Measurements from ENCODE around the gene SP1. TPM values are rescaled to one million over a fixed set of nuclear protein-coding genes. Genes with fewer than 3 reads are reported as not detected.

The SP1 gene
- total and polyA plus RNA-seq, 9 of the 15 experiments (the other 6 are each of a cell fraction or from before 2014, with no cell fraction given) = 8.0 to 65.5 (median 41.6) TPM

DNA sequence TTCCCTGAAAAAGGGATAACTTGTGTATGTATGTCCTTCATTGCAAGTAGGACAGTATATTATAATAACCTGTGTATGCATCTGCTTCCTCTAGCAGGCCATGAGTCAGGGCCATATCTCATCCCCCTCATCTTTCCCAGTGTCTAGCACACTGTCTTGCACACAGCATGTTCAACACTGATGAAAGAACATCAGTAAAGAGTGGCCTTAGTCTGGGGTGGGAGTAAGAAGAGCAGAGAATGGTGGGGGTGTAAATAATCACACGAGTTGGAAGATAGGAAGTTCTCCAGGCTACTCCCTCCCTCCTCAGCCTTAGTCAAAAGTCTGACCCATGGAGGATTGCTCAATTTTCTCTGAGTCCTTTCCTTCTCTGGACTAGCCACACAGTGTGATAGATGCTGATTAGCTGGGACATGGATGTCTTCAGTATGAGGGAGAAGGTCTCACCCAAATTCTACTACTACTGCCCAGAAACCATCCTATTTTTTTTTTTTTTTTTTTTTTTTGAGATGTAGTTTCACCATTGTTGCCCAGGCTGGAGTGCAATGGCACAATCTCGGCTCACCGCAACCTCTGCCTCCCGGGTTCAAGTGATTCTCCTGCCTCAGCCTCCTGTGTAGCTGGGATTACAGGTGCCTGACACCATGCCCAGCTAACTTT, 14.6 kb upstream of the SP1 start (continued):
- TF ChIP-seq, protein P1, sequence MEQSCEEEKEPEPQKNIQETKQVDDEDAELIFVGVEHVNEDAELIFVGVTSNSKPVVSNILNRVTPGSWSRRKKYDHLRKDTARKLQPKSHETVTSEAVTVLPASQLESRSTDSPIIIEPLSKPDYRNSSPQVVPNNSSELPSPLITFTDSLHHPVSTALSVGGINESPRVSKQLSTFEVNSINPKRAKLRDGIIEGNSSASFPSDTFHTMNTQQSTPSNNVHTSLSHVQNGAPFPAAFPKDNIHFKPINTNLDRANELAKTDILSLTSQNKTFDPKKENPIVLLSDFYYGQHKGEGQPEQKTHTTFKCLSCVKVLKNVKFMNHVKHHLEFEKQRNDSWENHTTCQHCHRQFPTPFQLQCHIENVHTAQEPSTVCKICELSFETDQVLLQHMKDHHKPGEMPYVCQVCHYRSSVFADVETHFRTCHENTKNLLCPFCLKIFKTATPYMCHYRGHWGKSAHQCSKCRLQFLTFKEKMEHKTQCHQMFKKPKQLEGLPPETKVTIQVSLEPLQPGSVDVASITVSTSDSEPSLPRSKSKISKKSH (CRISPR knock-in tag; IDR thresholded peaks at IDR 0.05) = no peak
- peak; percentile 95 for TF ChIP-seq TRIM28 (IDR thresholded peaks at IDR 0.05)
- peak; percentile 62; the same call in 1 of the 2 replicates for TF ChIP-seq SMARCE1 (IDR thresholded peaks at IDR 0.05)
- no peak for TF ChIP-seq ETS2 (tag; IDR thresholded peaks at IDR 0.05; ENCODE audit: borderline replicate concordance, poor library complexity, severe bottlenecking)
- TF ChIP-seq MIER1 (IDR thresholded peaks at IDR 0.05; ENCODE audit: low read depth) = no peak
- peak; percentile 85 for TF ChIP-seq CBFA2T3 (IDR thresholded peaks at IDR 0.05)
- TF ChIP-seq ZNF75A (CRISPR knock-in tag; IDR thresholded peaks at IDR 0.05) = no peak
- peak; percentile 16; the same call in 1 of the 2 replicates for TF ChIP-seq ETV1 (tag; conservative IDR thresholded peaks at IDR 0.05; ENCODE audit: low read depth)
- no peak for TF ChIP-seq ZNF253 (CRISPR knock-in tag; conservative IDR thresholded peaks at IDR 0.05)
- no peak for TF ChIP-seq BRD9 (IDR thresholded peaks at IDR 0.05; ENCODE audit: low read depth, partially characterized antibody)
- no peak for TF ChIP-seq ZKSCAN3 (CRISPR knock-in tag; IDR thresholded peaks at IDR 0.05)
- no peak for TF ChIP-seq MCM2 (IDR thresholded peaks at IDR 0.05; ENCODE audit: low read depth)
- TF ChIP-seq ETV6 (IDR thresholded peaks at IDR 0.05; ENCODE audit: borderline replicate concordance in 1 of 2, low read depth in 2 of 2, low read length in 1 of 2) = no peak
- TF ChIP-seq ETV6 (CRISPR knock-in tag; IDR thresholded peaks at IDR 0.05; ENCODE audit: borderline replicate concordance) = no peak
- peak in 1 of 2 experiments; percentile 95; a peak in 2 of 3 replicates for TF ChIP-seq CBX3 (IDR thresholded peaks at IDR 0.05; ENCODE audit: borderline replicate concordance in 1 of 2, low read length in 2 of 2)
- no peak for TF ChIP-seq RFX1 (IDR thresholded peaks at IDR 0.05)
- TF ChIP-seq KLF6 (CRISPR knock-in tag; IDR thresholded peaks at IDR 0.05; ENCODE audit: borderline replicate concordance) = no peak
- peak; percentile 57 for TF ChIP-seq MEIS2 (IDR thresholded peaks at IDR 0.05; ENCODE audit: partially characterized antibody)
- TF ChIP-seq MTA2 (IDR thresholded peaks at IDR 0.05; ENCODE audit: low read depth) = no peak
- TF ChIP-seq TEAD2 (tag; IDR thresholded peaks at IDR 0.05) = no peak
- TF ChIP-seq, protein P2, sequence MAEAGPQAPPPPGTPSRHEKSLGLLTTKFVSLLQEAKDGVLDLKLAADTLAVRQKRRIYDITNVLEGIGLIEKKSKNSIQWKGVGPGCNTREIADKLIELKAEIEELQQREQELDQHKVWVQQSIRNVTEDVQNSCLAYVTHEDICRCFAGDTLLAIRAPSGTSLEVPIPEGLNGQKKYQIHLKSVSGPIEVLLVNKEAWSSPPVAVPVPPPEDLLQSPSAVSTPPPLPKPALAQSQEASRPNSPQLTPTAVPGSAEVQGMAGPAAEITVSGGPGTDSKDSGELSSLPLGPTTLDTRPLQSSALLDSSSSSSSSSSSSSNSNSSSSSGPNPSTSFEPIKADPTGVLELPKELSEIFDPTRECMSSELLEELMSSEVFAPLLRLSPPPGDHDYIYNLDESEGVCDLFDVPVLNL (CRISPR knock-in tag; IDR thresholded peaks at IDR 0.05; ENCODE audit: low read depth) = no peak
- no peak for TF ChIP-seq ZNF77 (CRISPR knock-in tag; IDR thresholded peaks at IDR 0.05)
